Activated T-cell treated with anti-CD3 and anti-CD28 coated beads, Interleukin-2, amount 50 U/mL, for 72 hours (primary cell): Measurements from ENCODE around the gene STK11. TPM values are rescaled to one million over a fixed set of nuclear protein-coding genes. Genes with fewer than 3 reads are reported as not detected.

Source experiments
- ATAC-seq, 2 donors: fragments of 150-1000 bp; cut with Tn5 transposase; replicated peaks in 1 of 2; 2 replicates each; pipeline ENCODE4 v1.10.0; 2021; ENCODE audit warnings: moderate library complexity in 2 of 2, mild to moderate bottlenecking in 1 of 2
- DNase-seq, 2 donors: peaks; one replicate each; pipeline ENCODE4 v3.0.0; 2021 to 2022; ENCODE audit warnings: mixed read lengths in 1 of 2
- H3K27ac Mint-ChIP-seq: one replicate; pipeline ENCODE4 v1.8.0; 2022; ENCODE audit warnings: mild to moderate bottlenecking, moderate library complexity, mixed read lengths
- H3K27me3 Mint-ChIP-seq: one replicate; pipeline ENCODE4 v1.8.0; 2022; ENCODE audit warnings: low read depth, mixed read lengths
- H3K36me3 Mint-ChIP-seq, 2 donors: one replicate each; pipeline ENCODE4 v1.8.0; 2022; ENCODE audit warnings: mixed read lengths in 2 of 2, mild to moderate bottlenecking in 1 of 2; ENCODE audit not compliant: insufficient read depth in 2 of 2
- H3K4me1 Mint-ChIP-seq: one replicate; pipeline ENCODE4 v1.8.0; 2022; ENCODE audit warnings: low read depth, mixed read lengths
- H3K4me3 Mint-ChIP-seq, 2 donors: one replicate each; pipeline ENCODE4 v1.8.0; 2022; ENCODE audit warnings: mild to moderate bottlenecking in 2 of 2, mixed read lengths in 2 of 2, moderate library complexity in 2 of 2
- H3K9me3 Mint-ChIP-seq, 2 donors: one replicate each; pipeline ENCODE4 v1.8.0; 2022; ENCODE audit warnings: mixed read lengths in 2 of 2
- total RNA-seq, 2 donors: library from RNA; stranded (reverse); gene quantifications; one replicate each; pipeline ENCODE4 v1.2.3, GENCODE V29; 2022

STK11 gene
- total RNA-seq, 2 donors from 2014 or later, result 81.5 to 86.3 TPM

DNA sequence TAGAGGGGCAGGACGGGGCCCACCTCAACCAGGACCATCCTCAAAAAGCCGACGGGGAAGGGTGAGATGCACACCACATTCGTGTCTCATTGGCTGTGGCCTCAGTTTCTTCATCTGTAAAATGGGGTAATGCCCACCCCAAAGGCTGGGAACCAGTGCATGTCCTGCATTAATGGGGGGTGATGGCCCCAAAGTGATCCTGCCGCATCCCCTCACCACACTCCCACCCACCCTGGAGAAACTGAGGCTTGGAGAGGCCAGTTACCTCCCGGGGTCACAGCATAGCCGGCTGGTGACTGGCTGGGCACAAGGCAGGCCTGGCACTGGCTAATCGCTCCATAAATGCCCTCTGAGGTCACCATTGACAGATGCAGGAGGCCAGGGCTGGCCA is 42.2 kb downstream of the STK11 start:
- no peak overlapping the region for H3K27ac Mint-ChIP-seq
- peak overlapping the region in 1 of 2 donors; percentile 60 for H3K4me3 Mint-ChIP-seq
- H3K27me3 Mint-ChIP-seq, result no peaks in the 10 kb centered on the region
- no peak for DNase-seq
- no peak for ATAC-seq
- H3K9me3 Mint-ChIP-seq, result no peaks in the 10 kb centered on the region
- H3K36me3 Mint-ChIP-seq, result peaks cover 8 to 9% of the 10 kb centered on the region in 2 donors
- peaks cover 15% of the 10 kb centered on the region for H3K4me1 Mint-ChIP-seq

- H3K36me3 Mint-ChIP-seq, result peaks cover 8 to 10% of the 10 kb centered on the region in 2 donors
Observed at GRCh38 chr19:1248139-1248785, 42.7 kb downstream of the STK11 start, which contains the start of gene MIDN. Gene MIDN (plus strand): TSS chr19:1248583. CDS start chr19:1250297, 1,714 bp downstream.

GRCh38 chr19:1248786-1249297 is 43.3 kb downstream of the STK11 start:
- Mint-ChIP-seq H3K27me3 (no peaks in the 10 kb centered on the region), H3K4me1 (peaks cover 14% of the 10 kb centered on the region), H3K9me3 (no peaks in the 10 kb centered on the region), H3K4me3 (peak overlapping the region; percentile 77 to 81), H3K36me3 (peaks cover 9 to 13% of the 10 kb centered on the region in 2 donors), H3K27ac (no peak overlapping the region)
- ATAC-seq, result peak; percentile 30 to 42
- peak; percentile 86 to 91 for DNase-seq

More at GRCh38 chr19:1248139-1248785, 42.7 kb downstream of the STK11 start, which contains the start of gene MIDN:
- Mint-ChIP-seq H3K27ac (peak within 1 kb of the TSS; percentile 81), H3K9me3 (no peaks in the 10 kb centered on the region), H3K27me3 (no peaks in the 10 kb centered on the region), H3K4me1 (peaks cover 12% of the 10 kb centered on the region), H3K4me3 (peak within 1 kb of the TSS; percentile 77 to 81)
- DNase-seq (peak; percentile 82 to 87), ATAC-seq (peak; percentile 27 to 36)

DNA sequence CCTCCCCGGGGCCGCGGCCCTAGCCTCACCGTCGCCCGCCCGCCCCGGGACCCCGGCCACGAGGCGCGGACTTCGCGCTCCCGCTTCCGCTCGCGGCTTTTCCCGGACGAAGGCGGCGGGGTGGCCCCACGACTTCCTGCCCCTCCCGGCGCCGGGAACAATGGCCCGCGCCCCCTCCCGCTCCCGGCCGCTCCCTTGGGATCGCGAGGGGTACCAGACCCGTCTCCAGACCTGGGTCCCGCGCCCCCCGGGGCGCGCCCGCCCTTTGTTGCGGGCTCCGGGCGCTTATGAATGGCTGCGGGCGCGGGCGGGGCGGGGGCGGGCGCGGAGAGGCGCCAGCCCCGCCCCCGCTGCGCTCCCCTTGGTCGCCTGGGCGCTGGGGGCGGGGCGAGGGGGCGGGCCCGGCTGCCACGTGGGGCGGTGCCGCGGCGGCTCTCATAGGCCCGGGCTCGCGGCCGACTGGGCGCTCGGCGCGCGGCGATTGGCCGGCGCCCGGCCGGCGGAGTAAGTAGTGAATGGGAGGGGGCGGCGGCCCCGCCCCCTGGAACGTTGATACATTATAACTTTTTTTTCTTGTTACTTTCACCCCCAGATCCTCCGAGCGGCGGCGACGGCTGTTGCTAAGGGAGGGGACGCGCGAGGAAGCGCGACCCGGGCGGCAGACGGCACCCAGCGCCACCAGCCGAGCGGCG is 43.9 kb downstream of the STK11 start:
- ATAC-seq (peak; percentile 55), DNase-seq (peak; percentile 93 to 94)
- Mint-ChIP-seq H3K4me3 (peak overlapping the region; percentile 80 to 82), H3K36me3 (peaks cover 9 to 13% of the 10 kb centered on the region in 2 donors), H3K27ac (peak overlapping the region; percentile 94), H3K27me3 (no peaks in the 10 kb centered on the region), H3K9me3 (no peaks in the 10 kb centered on the region), H3K4me1 (peaks cover 12% of the 10 kb centered on the region)

- peak overlapping the region; percentile 94 for H3K27ac Mint-ChIP-seq
- ATAC-seq, result no peak
- peak overlapping the region; percentile 80 to 82 for H3K4me3 Mint-ChIP-seq
- peaks cover 9 to 15% of the 10 kb centered on the region in 2 donors for H3K36me3 Mint-ChIP-seq
- no peaks in the 10 kb centered on the region for H3K9me3 Mint-ChIP-seq
- no peak for DNase-seq
- H3K4me1 Mint-ChIP-seq, result peaks cover 13% of the 10 kb centered on the region
- no peaks in the 10 kb centered on the region for H3K27me3 Mint-ChIP-seq
Observed at GRCh38 chr19:1249990-1250436, 44.4 kb downstream of the STK11 start.

DNA sequence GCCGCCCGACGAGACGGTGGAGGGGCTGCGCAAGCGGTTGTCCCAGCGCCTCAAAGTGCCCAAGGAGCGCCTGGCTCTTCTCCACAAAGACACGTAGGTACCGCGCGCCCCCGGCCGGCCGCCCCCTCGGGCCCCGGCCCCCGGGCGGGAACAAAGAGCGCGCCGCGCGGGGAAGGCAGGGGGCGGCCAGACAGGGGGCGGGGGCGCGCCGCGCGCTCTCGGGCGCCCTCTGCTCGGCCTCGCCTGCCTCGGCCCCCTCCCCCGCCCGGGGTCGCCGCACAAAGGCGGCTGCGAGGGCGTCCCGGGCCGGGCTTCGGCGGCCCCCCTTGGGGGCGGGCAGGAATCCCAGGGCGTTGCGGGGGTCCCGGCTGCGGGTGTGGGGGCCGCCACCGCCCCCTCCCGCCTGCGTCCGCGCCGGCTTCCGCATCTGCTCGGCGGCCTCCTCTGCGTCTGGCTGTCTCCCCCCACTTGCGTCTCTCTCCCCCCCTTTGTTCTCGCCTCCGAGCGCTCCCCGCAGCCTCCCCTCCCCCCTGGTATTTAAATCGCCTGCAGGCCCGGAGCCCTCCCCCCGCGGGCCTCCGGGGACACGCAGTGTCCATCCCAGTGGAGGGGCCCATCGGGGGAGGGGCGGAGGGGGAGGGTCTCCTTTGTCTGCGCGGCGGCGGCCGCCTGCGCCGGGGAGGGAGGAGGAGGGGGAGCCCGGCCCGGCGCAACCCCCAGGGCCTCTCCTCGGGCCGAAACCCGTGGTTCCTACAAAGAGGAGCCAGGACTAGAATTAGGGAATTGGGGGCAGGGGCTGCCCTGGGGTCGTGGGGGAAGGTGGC is 45.1 kb downstream of the STK11 start:
- Mint-ChIP-seq H3K4me3 (peak overlapping the region; percentile 86 to 91), H3K4me1 (peaks cover 16% of the 10 kb centered on the region), H3K27me3 (no peaks in the 10 kb centered on the region), H3K27ac (no peak overlapping the region), H3K36me3 (peaks cover 9 to 18% of the 10 kb centered on the region in 2 donors), H3K9me3 (no peaks in the 10 kb centered on the region)
- DNase-seq (peak; percentile 49 to 53), ATAC-seq (no peak)

- no peak for ATAC-seq
- Mint-ChIP-seq H3K27ac (peak overlapping the region; percentile 66), H3K4me1 (peaks cover 16% of the 10 kb centered on the region), H3K9me3 (no peaks in the 10 kb centered on the region), H3K4me3 (peak overlapping the region; percentile 86 to 91), H3K36me3 (peaks cover 9 to 22% of the 10 kb centered on the region in 2 donors), H3K27me3 (no peaks in the 10 kb centered on the region)
- DNase-seq, result peak; percentile 69 to 72
Observed at GRCh38 chr19:1251330-1252220, 46.0 kb downstream of the STK11 start.

- peak; percentile 3 to 23 for ATAC-seq
- Mint-ChIP-seq H3K27me3 (no peaks in the 10 kb centered on the region), H3K4me1 (peaks cover 17% of the 10 kb centered on the region), H3K4me3 (peak overlapping the region; percentile 86 to 91), H3K36me3 (peaks cover 9 to 22% of the 10 kb centered on the region in 2 donors), H3K27ac (peak overlapping the region; percentile 88), H3K9me3 (no peaks in the 10 kb centered on the region)
- peak; percentile 71 to 83 for DNase-seq
Observed at GRCh38 chr19:1252221-1252820, 46.7 kb downstream of the STK11 start.

GRCh38 chr19:1252821-1253513 is 47.4 kb downstream of the STK11 start:
- H3K9me3 Mint-ChIP-seq, result no peaks in the 10 kb centered on the region
- DNase-seq (peak; percentile 73 to 82), ATAC-seq (peak; percentile 32 to 35)
- H3K4me3 Mint-ChIP-seq, result peak overlapping the region; percentile 86 to 91
- peaks cover 9 to 26% of the 10 kb centered on the region in 2 donors for H3K36me3 Mint-ChIP-seq
- peaks cover 24% of the 10 kb centered on the region for H3K4me1 Mint-ChIP-seq
- H3K27me3 Mint-ChIP-seq, result no peaks in the 10 kb centered on the region
- peak overlapping the region; percentile 92 for H3K27ac Mint-ChIP-seq

DNA sequence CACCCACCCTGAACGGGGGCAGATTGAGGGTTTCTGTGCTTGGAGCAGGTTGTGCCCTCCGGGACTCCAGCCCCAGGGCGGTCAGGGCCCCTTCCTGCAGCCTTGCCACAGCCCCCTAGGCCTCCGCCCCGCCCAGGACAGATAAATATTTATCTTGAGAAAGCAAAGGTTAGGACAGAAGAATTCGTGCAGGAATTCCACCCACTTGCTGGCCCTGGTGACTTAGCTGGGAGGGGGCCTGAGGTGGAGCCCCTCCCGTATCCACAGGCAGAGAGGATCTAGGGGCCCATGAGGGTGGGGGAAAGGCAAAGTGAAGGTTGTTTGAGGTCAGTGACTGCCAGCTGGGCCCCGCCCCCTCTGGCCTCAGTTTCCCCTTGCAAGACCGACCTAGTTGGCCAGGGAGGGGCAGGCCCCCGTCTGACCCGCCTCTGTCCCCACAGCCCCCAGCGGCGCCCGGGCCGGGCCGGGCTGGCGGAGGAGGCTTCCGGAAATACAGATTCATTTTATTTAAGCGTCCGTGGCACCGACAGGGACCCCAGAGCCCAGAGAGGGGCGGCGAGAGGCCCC is 48.0 kb downstream of the STK11 start:
- DNase-seq (no peak), ATAC-seq (no peak)
- H3K4me3 Mint-ChIP-seq, result peak overlapping the region; percentile 81 to 91
- H3K27ac Mint-ChIP-seq, result peak overlapping the region; percentile 92
- H3K4me1 Mint-ChIP-seq, result peaks cover 28% of the 10 kb centered on the region
- H3K9me3 Mint-ChIP-seq, result no peaks in the 10 kb centered on the region
- no peaks in the 10 kb centered on the region for H3K27me3 Mint-ChIP-seq
- H3K36me3 Mint-ChIP-seq, result peaks cover 9 to 26% of the 10 kb centered on the region in 2 donors

GRCh38 chr19:1254081-1254527 is 48.5 kb downstream of the STK11 start:
- H3K27me3 Mint-ChIP-seq, result no peaks in the 10 kb centered on the region
- no peak for DNase-seq
- H3K4me3 Mint-ChIP-seq, result no peak overlapping the region
- no peak for ATAC-seq
- no peaks in the 10 kb centered on the region for H3K9me3 Mint-ChIP-seq
- H3K4me1 Mint-ChIP-seq, result peaks cover 33% of the 10 kb centered on the region
- H3K27ac Mint-ChIP-seq, result no peak overlapping the region
- H3K36me3 Mint-ChIP-seq, result peaks cover 9 to 26% of the 10 kb centered on the region in 2 donors
